CD4-positive, alpha-beta T cell treated with Interleukin-2 at 100 ng/mL for 4 hours (primary cell): ENCODE data around the gene R3HCC1L.
A peak's percentile ranks its signal among the peaks of the same experiment; 100 is the strongest.

Source experiments
- DNase-seq: peaks from one replicate; pipeline ENCODE4 v3.0.0-alpha.2; 2020; ENCODE audit warnings: low spot score

The R3HCC1L gene

GRCh38 chr10:98134431-98135221, at the start of gene R3HCC1L:
Gene R3HCC1L, plus strand, starts transcription at chr10:98134657. Its CDS starts 73,458 bp downstream, at chr10:98208115.
- peak; percentile 94 for DNase-seq

DNA sequence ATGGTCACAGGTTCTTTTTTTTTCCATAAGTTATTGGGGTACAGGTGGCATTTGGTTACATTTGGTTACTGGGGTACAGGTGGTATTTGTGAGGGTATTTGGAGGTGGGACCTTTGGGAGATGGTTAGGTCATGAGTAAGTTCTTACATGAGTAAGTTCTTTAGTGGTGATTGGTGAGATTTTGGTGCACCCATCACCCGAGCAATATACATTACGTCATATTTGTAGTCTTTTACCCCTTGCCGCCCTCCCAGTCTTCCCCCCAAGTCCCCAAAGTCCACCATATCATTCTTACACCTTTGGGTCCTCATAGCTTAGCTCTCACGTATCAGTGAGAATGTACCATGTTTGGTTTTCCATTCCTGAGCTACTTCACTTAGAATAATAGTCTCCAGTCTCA, 49.2 kb upstream of the R3HCC1L start:
- no peak for DNase-seq

DNA sequence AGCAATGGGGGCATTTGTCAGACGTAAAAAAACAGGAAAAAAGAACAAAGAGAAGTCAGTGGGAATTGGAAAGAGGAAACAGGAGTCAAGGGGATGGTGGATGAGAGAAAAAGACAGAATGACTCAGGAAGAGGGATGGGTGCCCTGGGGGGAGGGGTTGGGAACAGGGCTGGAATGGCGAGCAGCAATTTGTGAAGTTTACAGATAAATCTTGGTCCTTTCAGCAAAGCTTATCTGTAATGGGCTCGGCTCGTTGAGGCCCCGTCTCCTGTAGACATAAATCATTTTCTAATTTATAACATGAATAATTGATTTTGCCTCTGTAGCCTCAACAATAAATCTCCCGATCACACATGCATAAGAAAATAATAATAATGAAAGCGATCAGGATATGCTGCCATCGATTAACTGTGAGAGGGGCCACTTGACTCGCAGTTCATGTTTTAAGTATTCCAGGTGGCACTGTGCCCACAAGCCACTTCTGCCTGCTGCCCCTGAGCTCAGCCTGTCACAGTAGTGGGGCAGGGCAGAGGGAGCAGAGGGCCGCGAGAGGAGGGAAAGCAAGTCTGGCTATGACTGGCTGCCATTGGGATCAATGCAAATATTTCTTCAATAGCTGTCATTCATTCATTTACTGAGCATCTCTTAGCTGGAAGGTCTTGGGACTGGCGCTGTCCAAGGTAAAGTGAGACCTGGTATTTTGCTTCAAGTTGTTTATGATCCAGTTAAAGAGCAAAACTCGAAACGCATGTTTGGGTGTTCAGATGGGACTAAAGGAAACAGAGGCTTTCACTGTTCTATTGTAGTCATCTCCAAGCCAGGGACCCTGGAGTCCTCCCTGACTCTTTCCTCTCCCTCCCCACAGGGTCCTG, 47.4 kb upstream of the R3HCC1L start:
- no peak for DNase-seq

- no peak for DNase-seq
Observed at GRCh38 chr10:98088186-98088971, 46.1 kb upstream of the R3HCC1L start.

GRCh38 chr10:98090822-98091221, 43.6 kb upstream of the R3HCC1L start:
- DNase-seq = no peak

- no peak for DNase-seq
Observed at GRCh38 chr10:98096316-98096715, 38.1 kb upstream of the R3HCC1L start.

DNA sequence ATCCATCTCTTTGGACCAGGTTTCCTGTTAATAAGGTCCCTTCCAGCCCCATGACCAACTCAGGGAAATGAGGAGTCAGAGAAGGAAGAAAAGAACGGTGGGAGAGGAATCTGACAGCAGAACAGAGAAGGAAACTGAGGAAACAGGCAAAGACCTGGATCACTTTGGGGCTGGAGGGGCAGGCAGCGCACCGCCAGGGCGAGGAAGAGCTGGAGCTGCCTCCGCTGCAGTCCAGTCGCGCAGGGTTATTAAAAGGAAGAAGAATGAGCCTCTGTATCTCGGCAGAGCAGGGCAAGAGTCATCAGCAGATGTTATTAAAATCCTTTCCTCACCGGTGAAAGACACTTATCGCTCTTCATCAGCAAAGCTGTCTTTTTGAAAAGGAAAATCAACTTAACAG, 37.7 kb upstream of the R3HCC1L start:
- no peak for DNase-seq

GRCh38 chr10:98097175-98097574, 37.3 kb upstream of the R3HCC1L start:
- DNase-seq = no peak

DNA sequence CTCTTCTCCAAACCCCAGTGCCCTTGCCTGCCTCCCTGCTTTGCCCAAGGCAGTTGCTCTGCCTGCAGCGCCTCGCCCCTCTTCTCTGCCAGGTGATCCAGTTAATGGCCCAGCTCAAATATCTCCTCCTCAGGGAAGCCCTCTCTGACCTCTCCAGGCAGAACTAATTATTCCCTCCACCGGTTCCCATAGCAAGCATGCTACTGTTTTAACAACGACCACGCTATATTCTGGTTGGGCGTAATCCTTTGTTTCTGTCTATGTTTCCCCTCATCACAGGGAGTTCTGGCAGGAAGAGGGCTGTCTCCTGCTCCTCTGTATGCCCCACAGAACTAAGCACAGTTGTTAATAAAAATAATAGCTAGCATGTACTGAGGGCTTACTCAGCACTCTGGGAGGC, 36.8 kb upstream of the R3HCC1L start:
- DNase-seq = no peak

GRCh38 chr10:98098247-98098646, 36.2 kb upstream of the R3HCC1L start:
- no peak for DNase-seq

GRCh38 chr10:98100476-98100875, 34.0 kb upstream of the R3HCC1L start:
- DNase-seq = no peak

DNA sequence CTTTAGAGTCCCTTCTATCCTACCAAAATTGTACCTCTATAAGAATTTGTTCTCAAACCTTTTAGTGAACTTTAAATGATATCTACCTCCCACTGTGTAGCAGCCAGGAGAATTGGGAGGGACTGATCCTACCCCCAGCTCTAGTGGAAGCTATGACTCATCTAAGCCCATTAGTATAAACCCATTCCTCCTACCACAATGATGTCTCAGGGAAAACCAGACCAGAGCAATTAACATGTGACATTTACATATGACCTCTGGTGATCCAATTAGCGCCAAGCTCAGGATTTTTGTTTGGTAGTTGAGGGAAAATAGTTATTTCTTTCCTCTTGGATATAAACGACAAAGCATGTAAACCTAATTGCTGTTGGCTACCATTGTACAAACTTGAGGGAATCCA, 33.1 kb upstream of the R3HCC1L start:
- DNase-seq = no peak

DNA sequence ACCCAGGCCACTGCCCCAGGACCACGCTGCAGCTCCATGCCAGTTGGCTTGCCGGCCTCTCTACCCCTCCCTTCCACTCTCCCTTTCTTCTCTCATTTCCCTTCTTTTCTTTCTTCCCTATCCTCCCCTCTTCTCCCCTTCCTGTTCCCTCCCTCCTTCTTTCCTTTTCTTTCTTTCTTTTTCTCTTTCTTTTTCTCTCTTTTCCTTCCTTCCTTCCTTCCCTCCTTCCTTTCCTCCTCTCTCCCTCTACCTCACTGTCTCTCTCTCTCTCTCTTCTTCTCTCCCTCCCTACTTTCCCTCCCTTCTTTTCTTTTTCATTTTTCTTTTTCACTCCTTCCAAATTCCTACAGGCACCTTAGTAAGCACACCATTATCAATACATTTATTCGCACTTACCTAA, 30.3 kb upstream of the R3HCC1L start:
- no peak for DNase-seq

DNA sequence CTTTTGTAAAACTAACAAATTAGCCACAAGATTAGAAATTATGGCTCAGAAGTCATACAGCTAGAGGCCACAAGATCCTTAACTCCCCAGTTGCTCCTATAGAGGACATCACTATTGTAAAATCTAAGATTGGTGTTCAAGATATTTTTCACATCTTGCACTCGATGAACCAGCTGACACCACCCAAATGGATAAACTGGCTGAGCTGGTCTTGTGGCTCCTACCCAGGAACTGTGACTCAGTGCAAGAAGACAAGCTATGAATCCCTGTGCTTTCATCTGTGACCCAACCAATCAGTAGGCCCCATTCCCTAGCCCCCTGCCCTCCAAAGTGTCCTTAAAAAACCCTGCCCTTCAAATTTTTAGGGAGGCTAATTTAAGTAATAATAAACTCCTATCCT, 27.9 kb upstream of the R3HCC1L start:
- no peak for DNase-seq

- no peak for DNase-seq
Observed at GRCh38 chr10:98107644-98108430, 26.6 kb upstream of the R3HCC1L start.

DNA sequence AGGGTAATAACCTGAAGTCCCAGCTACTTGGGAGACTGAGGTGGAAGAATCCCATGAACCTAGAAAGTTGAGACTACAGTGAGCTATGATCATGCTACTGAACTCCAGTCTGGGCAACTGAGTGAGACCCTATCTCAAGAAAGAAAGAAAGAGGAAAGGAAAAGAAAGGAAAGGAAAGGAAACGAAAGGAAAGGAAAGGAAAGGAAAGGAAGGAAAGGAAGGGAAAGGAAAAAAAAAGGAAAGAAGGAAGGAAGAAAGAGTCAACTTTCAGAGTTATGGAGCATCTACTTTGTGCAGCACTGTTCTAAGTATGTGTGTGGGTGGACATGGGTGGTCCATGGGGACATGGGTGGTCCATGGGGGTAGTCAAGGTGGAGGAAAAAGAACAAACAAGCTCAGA, 24.1 kb upstream of the R3HCC1L start:
- no peak for DNase-seq

DNA sequence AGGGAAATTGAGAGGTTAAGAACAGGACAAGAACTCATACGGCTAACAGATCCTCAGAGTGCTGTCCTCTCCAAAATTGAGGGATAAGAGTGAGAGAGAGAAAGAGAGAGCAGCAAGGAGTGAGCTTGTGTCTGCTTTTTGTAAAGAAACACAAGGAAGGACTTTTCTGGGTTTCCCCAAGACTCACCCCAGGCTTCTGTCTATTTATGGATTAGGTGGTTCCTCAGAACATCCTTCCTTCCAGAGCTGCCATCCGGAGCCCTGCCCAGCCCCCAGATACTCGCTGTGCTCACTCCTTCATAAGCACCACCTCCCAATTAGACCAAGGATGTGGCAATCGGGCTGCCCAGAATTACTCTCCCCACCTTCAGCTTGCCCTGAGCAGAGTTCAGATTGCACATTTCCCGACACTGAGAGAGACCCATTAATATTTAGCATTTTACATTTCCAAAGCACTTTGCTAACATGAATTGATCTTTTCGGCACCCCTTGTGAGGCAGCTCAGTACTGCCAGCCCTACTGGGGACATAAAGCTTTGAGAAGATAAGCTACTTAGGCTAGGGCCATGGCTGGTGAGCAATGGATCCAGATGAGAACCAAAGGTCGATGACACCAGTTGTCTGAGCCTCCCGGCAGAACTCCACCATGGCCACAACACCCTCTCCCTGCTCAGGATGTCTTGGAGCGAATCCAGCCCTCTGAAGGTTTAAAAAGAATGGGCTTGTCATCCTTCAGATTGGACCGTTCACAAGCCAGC, 19.2 kb upstream of the R3HCC1L start:
- no peak for DNase-seq

DNA sequence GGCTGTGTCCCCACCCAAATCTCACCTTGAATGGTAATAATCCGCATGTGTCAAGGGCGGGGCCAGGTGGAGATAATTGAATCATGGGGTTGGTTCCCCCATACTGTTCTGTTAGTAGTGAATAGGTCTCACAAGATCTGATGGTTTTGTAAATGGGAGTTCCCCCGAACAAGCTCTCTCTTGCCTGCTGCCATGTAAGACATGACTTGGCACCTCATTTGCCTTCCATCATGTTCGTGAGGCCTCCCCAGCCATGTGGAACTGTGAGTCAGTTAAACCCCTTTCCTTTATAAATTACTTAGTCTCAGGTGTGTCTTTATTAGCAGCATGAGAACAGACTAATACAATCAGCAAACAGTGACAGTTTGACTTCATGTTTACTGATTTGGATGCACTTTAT, 14.6 kb upstream of the R3HCC1L start:
- no peak for DNase-seq

GRCh38 chr10:98125940-98126631, 8.4 kb upstream of the R3HCC1L start:
- no peak for DNase-seq

DNA sequence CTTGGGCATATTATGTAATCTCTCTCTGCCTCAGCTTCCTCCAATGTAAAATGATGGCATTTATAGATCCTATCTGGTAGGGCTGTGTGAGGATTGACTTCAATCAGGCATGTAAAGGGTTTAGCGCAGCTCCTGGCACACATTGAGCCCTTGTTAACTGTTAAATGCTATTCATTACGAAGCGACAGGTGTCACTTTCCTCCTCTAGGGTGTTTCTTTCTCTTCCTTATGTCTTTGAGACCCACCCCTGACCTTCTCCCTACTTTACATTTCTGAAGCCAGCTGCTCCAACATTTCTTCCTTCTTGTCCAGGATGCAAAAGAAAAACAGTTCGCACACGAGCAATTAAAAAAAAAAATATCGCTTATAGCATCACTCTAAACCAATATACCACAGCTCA, 5.7 kb upstream of the R3HCC1L start:
- DNase-seq = no peak
